Measurements from ENCODE around the gene LDLRAD4.

Gene LDLRAD4

DNA sequence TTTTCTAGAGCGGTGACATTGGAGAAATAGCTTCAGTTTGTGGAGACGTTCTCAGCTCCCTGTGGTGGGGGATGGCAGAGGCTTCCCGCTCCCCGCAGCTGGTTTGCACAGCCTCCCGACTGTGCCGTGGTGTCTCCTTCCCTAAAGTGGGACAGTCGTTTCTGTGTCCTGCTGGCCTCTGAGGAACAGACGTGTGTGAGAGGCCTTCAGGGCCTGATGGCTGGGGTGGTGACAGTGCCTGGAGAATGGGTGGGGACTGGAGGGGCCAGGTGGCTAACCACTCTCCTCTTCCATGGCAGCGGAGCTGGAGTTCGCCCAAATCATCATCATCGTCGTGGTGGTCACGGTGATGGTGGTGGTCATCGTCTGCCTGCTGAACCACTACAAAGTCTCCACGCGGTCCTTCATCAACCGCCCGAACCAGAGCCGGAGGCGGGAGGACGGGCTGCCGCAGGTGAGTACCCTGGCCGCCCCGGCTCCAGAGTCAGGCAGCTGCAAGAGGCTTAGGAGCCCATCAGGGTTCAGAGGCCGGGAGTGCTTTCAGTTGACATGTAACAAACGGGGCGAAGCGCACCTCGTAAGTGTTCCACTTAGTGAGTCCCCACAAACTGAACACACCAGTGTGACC, 402.4 kb downstream of the LDLRAD4 start:
- DNase-seq = no peak

DNA sequence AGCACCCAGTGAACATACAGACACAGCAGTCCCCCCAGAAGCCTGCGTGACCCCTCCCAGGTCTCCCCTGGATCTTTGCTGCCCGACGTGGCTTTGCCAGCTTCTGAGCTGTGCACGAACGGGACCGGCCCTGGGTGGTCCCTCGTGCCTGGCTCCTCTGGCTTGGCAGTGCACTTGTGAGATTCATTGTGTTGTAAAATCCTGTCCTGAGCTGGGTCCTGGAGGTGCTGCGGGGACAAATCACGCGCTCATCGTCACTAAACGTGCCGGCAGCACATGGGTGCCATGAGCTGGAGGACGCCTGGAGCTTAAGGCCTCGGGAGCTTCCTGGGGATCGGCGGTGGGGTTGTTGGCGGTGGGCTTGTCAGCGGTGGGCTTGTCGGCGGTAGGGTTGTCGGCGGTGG, 402.9 kb downstream of the LDLRAD4 start:
- DNase-seq = no peak

DNA sequence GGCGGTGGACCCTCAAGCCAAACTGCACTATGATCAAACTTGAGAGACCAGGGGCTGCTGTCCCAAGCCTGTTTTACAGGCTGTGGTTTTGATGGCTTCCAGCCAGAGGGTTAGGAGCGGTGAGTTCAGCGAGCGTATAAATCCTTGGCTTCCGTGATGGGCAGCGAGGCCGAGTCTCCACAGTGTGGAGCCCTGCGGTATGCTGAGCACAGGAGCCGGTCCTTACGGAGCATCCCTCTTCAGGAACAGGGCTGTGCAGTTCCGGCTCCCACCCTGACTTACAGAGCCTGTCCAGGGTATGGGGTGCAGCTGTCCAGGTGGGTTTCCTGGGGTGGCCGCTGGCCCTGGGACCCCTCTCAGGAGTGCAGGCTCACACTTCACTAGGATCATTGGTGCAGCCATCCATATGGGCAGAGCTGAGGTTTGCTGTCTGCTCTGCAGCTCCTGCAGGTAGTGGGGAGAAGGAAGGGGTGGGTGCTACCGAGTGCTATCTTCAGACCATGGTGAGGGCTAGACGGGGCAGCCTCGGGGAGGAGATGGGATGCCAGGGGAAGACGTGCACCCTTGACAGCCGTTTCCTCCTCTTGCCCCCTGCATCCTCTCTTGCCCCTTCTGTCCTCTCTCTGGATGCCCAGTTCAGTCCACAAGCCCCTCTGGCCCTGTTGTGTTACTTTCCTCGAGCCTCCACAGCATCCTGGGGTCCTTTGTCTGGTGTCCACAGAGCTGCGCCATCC, 403.5 kb downstream of the LDLRAD4 start:
- DNase-seq = no peak

DNA sequence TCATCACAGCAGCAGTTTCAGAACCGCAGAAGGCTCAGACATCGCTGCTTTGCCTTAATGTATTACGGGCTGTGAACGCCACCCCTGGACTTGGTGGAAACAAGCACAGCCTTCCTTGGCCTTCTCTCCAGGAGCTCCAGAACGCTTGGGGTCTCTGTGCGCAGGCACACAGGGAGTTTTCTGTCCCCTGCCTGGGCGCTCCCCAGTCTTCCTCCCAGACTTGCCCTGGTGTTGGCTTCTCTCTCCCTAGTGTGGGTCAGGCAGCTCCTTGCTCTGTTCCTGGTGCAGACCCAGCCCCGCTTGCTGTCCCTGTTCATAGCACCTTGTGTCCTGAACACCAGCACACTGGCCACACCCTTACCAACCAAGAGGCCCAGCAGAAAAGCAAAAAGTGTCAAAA, 404.2 kb downstream of the LDLRAD4 start:
- no peak for DNase-seq

DNA sequence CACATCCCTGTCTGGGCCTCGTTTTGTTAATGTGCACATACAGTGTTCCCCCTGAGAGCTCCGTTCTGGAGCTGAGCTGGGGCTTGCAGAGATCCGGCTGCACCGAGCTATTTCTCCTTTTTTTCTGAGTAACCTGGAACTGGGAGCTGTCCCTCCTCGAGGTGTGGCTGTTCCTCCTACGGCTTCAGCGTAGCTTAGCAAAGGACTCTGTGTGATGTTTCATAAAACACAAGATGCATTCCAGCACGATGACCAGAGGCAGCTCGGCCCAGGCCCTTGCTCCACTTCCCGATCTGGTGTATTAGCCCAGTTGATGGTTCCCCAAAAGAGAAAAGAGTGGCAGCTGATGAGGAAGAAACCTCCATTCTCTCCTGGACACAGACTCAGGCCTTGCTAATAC, 404.8 kb downstream of the LDLRAD4 start:
- no peak for DNase-seq

DNA sequence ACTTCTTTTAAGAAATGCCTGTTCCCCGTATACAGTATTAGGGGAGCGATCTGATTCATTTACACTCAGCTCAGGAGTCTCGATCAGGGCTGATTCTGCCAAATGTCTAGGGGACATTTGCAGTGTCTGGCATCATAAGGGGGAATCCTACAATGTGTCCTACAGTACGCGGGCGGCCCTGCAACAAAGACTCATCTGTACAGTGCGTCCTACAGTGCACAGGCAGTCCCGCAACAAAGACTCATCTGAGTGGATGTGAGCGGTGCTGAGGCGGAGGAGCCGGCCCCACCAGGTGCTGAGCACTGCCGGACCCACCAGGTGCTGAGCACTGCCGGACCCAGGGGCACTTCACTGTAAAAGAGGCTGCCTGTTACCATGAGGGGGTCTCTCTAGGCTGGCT, 405.3 kb downstream of the LDLRAD4 start:
- no peak for DNase-seq

DNA sequence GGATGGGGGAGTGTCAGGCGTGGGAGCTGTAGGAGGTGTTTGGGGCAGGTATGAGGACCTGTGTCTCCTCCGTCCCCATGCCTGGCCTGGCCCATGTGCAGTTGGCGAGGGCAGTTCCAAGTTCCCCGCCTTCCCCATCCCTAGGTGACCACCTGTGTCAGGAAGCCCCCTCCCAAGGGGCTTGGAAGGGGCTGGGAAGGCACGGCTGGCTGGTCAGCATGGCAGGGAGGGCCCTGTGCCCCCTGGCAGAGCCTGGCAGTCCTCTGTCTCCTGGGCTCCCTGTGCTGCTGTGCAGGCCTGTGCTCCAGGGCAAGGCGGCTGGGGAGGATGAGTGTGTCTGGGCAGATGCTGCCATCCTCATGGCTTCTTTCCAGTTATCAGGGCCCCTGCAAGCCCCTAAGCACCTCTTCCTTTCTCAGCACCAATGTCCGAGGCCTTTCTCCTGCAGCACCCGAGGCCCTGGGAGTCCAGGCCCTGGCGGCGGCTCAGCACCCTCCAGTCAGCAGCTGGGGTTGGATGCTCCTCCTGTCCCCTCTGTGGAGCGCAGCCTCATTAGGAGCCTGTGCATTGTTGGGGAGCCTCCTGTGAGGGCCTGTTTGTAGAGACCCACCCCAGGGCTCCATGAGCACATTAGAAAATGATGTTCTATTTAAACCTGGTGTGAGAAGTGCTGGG, 406.1 kb downstream of the LDLRAD4 start:
- DNase-seq = no peak

DNA sequence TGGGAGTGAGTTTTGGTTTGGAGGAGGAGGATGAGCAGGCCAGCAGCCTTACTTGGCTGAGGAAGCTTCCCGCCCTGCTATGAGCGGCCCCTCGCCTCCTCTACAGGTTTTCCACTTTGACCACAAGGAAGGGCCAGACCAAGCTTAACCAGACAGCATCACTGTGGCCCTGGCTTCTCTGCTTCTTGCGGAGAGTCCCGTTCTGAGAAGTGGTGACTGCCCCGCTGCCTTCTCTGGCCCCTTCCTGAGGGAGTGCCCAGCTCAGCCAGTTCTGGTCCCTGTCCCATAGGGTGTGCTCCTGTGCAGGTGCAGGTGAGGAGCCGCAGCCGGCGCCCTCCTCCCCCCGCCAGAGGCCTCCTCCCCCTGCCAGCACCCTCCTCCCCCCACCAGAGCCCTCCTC, 406.8 kb downstream of the LDLRAD4 start:
- no peak for DNase-seq

DNA sequence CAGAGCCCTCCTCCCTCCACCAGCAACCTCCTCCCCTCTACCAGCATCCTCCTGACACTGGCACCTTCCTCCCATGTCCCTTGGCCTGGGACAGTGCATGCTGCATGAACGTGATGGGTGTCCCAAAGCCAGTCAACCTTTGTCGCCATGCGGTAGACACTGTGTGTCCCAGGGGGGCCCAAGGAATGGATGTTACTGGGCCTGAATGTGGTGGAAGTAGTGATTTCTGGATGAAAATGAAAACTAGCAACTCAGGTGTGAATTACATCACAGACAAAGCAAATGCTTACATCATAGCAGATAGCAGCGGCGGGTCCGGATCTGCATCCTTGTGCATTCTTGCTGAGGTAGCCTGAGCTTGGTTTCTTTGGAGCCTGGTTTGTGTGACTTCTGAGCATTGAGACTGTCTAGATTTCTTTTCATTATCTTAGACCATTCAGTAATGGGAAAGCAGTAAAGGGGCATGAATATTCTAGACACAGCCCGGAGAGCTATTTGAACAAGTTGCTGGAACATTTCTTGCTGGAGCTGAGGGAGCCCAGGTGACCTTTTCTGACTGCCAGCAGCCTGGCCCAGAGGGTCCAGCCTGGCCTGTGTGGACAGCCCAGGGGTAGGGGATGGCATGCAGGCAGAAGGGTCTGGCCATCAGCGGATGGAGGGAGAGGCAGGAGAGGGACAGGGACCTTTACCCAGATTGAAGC, 407.4 kb downstream of the LDLRAD4 start:
- DNase-seq = no peak

DNA sequence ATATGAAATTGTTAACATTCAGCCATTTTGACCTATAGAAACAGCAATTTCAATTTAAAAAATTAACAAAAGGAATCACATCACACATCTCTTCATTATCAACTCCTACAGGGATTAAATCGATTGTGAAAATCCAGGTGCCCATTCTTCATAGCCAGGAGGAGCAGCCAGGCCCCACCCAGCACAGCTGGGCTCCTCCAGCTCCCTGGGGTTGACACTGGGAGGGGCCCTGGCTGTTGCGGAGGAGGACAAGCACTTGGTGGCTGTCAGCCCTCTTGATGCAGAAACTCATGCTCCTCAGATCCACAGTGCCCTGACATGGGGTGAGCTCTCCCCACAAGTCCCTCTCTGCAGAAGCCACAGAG, 408.0 kb downstream of the LDLRAD4 start:
- DNase-seq = no peak

DNA sequence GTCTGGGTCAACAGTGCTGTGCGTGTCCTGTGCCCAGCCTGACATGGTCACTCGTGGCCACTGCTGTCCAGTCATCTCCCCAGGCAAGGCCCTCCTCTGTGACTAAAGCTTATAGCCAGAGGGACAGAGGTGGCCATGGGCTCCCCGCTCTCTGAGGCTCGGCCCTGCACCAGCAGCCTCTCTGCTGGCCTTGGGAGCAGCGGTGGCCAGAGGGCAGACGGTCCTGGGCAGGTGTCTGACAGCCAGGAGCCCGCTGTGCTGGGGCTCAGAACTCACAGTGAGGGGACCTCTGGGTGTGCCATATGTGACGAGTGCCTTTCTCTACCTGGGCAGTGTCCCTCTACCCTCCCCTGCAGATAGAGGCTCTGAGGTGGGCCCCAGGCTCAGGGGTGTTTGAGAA, 409.1 kb downstream of the LDLRAD4 start:
- no peak for DNase-seq

DNA sequence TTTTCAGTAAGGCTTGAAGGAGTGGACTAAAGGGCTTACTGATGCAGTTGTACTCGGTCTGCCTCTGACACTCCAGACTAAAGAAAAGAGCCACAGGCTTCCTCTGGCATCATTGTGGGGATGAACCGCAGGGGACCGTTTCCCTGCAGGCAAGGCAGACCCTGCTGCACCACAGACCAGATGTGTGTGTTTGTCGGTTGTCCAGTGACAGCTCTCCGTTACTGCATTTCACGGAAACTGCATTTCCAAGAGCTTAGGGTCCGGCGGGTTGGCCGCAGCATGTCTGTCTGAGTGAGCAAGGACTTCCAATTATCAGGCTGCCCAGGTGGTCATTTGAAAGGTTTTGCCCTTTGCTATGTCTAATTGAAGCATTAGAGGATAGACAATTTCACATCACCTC, 409.7 kb downstream of the LDLRAD4 start:
- no peak for DNase-seq

DNA sequence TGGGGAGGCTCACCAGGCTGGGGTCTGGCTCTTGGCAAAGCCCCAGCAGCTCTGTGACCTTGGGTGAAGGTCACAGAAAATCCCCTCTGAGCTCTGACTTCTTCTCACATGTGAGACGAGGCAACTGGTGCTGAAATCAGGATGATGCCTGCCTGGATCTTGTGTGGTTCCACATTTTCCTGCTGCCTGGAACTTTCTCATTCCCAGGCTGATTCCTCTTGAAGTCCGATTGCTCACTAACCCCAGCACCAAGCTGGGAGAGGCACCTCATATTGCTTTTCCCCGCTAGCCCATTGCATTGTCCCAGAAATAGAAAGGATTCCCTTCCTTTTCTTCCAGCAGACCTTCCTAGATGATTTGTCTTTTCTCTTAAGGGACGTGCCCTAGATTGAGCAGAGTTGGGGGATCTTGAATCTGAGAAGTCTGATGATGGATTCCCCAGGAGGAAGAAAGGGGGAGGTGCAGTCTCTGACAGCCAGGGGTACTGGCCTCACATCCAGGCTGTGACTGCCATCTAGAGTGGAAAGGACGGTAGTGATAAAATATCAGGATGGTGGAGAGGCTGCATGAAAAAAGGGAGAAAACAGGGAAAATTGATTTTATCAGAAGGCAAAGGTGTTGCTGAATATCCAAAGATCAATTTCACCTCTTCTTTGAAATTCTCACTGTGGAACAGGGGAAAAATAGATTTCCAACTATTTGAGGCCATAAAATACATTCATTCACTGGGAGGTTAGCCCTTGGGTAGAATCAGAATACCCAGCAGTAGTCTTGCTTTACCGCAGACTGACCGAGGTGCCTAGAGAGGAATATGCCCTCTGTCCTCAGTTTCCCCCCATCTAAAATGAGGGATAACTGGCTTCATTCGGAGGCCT, 411.5 kb downstream of the LDLRAD4 start:
- DNase-seq = peak; percentile 66

DNA sequence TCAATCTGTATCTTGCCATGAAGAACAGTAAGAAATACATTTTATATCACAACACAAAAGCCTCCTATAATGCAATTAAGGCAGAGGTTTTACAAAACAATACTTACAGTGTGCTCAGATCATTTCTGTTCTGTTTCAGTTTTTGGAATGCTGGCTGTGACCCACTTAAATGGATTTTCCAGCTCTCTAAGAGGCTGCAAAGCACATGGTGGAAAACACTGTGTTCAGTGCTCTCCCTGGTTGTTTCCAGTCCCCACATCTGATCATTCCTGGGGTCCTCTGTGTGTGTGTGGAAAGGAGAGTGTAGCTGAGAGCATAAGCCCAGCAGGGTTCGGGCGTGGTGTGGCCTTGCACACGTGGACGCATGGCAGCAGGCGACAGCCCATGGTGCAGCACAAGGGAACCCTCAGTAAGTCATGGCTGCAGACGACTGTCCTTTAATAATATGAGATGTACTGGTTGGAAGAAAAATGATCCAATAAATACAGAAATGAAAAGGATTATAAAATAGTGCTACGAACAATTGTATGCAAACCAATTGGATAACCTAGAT, 412.2 kb downstream of the LDLRAD4 start:
- no peak for DNase-seq

DNA sequence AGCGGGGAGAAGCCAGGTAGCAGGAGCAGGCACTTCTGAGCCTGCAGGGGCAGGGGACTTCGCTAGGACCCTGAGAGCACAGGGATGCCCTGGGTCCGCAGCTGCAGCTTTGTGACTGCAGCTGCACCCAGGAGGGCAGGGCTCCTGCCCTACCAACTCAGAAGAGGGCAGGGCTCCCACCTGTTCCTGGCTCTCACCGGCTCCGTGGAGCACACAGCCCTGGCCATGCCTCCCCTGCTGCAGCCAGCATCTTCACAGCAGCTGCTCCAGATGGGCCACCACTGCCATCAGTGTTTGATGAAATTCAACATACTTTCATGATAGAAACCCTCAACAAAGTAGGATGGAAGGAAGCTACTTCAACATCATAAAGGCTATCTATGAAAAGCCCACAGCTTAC, 415.1 kb downstream of the LDLRAD4 start:
- no peak for DNase-seq

DNA sequence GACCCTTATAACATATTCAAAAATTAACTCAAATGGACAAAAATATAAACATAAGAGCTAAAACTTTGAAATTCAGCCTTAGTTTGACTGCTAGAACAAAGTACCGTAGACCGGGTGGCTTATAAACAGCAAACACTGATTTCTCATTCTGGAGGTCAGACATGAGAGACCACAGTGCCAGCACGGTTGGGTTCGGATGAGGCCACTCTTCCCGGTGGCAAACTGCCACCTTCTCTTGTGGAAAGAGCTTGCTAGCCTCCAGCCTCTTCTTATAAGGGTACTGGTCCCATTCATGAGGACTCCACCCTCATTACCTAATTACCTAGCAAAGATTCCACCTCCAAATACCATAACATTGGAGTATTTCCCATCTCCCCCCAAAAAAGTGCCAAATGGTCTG, 416.5 kb downstream of the LDLRAD4 start:
- no peak for DNase-seq

DNA sequence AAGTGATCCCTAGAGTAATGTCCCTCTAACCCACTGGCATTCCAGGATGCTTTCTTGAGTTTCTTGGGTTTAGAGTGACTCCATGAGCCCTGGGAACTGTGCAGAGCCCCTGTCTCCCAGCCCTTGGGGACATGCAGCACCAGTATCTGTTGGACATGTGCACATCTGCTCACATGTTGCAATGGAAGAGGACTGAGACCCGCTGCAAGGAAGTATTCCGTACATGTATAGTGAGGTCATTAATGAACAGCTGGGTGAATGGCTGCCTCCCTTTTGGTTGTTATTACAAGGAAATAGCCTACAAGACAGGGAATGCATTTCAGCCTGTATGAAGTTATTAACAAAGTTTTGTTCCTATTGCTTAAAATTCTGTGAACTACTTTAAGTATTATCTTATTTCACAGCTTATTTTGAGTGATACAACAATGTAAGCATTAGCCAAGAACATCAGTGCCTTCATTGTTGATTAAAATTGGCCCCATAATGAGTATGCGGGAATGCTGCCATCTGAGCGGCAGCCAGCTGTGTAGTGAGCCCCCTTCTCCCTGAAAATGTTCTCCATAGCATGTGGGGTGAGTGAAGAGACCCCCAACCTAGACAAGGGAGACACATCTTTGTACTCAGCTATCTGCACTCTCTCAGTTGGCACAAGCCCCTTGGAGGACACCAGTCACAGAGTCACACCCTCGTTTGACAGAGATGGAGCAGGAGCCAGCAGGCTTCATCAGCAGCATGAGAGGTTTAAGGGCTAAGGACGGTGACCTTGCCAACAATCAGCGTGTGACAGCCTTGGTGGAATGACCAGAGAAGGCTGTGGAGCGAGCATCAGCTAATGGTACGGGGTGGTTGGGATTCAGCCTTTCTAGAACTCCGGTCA, 420.4 kb downstream of the LDLRAD4 start:
- DNase-seq = no peak

DNA sequence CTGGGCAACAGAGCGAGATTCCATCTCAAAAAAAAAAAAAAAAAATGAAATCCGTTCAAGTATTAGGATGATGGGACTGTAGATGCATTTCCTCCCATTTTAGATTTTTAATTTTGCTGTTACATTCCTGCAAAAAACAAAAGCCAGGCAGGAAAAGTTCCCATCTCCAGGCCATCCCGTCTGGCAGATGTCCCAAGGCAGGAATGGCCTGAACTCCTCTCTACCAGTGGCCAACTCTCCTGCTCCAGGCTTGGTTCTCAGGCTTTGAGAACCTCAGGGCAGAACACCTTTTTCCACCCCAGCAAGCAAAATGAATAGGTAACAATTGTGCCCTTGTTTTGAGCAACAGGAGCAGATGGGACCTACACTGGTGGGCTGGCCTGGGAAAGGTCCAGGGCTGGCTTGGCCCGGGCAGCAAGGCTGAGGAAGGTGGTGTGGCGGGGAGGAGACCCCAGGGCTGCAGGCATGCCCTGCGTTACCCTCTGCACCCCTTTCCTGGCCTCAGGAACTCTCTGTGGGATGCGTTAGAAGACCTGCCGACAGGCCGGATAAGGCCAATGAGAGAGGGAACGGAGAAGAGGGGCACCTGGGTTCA, 421.8 kb downstream of the LDLRAD4 start:
- peak; percentile 28 for DNase-seq

DNA sequence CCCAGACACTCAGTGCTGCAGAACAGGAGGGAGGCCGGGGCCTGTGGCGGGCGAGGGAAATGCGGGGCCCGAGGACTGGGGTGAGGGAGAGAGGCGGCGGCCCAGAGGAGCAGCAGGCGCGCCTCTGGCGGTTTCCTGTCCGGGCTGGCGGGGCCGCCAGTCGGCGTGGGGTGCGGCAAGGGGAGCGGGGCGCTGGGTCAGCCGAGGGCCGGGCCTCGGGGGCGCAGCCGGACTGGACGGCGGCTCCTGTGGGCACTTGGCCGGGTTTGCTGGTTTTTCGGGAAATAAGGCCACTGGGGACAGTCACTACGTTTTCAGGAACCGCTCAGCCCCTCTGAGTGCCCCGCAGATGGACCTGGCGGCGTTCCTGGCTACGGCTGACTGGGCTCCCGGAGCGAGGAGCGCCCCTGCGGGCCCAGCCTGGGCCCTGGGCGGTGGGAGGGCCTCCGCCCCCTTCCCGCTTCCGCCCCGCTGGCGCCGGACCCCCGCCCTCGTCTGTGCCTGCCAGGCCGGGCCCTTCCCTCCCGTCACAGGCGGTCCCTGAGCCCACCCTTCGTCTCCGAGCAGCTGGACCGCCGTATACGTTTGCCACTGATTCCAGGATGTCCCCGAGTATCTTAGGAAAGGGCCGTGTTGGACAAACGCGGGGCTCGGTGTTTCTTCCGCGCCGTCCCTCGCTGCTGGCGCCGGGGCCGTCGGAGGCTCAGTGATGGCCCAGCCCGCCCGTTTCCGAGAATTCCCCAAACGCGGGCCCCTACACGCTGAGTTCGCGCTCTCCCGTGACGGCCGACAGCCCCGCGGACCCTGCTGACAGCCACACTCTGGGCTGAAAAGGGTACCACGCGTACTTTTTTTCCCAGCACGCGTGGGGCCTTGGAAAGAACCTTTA, 423.2 kb downstream of the LDLRAD4 start:
- peak; percentile 84 for DNase-seq

Measured in right kidney (tissue), 1 donor.